K562 (cell line): Measurements from ENCODE around the gene LPCAT1. TPM values are rescaled to one million over a fixed set of nuclear protein-coding genes. Genes with fewer than 3 reads are reported as not detected.

Experiments used
- ATAC-seq: fragments of 200-7000 bp; cut with Tn5 transposase; 3 replicates; pipeline ENCODE4 v1.9.1; 2020; ENCODE audit warnings: moderate library complexity
- BruUV-seq: library from RNA; stranded (reverse); fragments of 400-500 nt; replicated peaks from 2 replicates; lab custom pipeline; 2021; lab: Mats Ljungman, UMichigan
- CTCF ChIA-PET: fragments of 300-600 bp; formaldehyde crosslinking; extraction: SDS; loops from one replicate; lab custom pipeline; 2021; ENCODE audit warnings: low intra/inter-chr PET ratio; lab: Yijun Ruan, JAX
- POLR2A ChIA-PET: fragments of 300-600, 350-650 bp; sonication (Branson Sonifier 250); formaldehyde crosslinking; extraction: SDS; loops from one replicate; lab custom pipeline; 2021; ENCODE audit warnings: antibody characterized with exemption, inconsistent platforms; lab: Yijun Ruan, JAX
- DNase-seq, 4 experiments: peaks; one replicate each; pipeline versions ENCODE4 v3.0.0 to v3.0.0-alpha.2; 2011 to 2018; ENCODE audit warnings: low spot score in 3 of 4, mixed read lengths in 3 of 4; ENCODE audit errors: extremely low read depth in 1 of 4
- FAIRE-seq: peaks from 2 replicates; lab custom pipeline; 2011; peaks lifted over from hg19 to GRCh38; lab: Jason Lieb, UNC
- H2AFZ ChIP-seq: 2 replicates; pipeline ENCODE4 v1.6.0; 2011; ENCODE audit warnings: low read depth, low read length, control low read depth, inconsistent platforms
- H3K27ac ChIP-seq: fragments of 200-600 bp; 3 replicates; pipeline ENCODE4 v1.8.0; 2011; ENCODE audit warnings: low read depth, mild to moderate bottlenecking, control low read depth, inconsistent platforms, low read length, moderate library complexity, mixed read lengths; ENCODE audit errors: extremely low read depth
- H3K27me3 ChIP-seq, 2 experiments: fragments of 300-600 bp in 1 of 2; 2 replicates in 1 of 2; 3 replicates in 1 of 2; pipeline versions ENCODE4 v1.6.0 to v1.8.0; 2011; ENCODE audit warnings: inconsistent platforms in 2 of 2, low read length in 2 of 2, mild to moderate bottlenecking in 1 of 2, mixed read lengths in 1 of 2, moderate library complexity in 1 of 2; ENCODE audit not compliant: control insufficient read depth in 2 of 2, insufficient read depth in 2 of 2
- H3K36me3 ChIP-seq: fragments of 300-600 bp; 3 replicates; pipeline ENCODE4 v1.8.0; 2011; ENCODE audit warnings: mild to moderate bottlenecking, low read length, inconsistent platforms; ENCODE audit not compliant: control insufficient read depth, insufficient read depth
- H3K4me1 ChIP-seq, 2 experiments: fragments of 200-600 bp in 1 of 2; replicated peaks in 1 of 2; 2 replicates in 1 of 2; 3 replicates in 1 of 2; pipeline versions ENCODE4 v1.5.1 to v1.8.0; 2011; ENCODE audit warnings: inconsistent platforms in 2 of 2, low read length in 2 of 2, mild to moderate bottlenecking in 1 of 2, mixed read lengths in 1 of 2, moderate library complexity in 1 of 2; ENCODE audit not compliant: control insufficient read depth in 2 of 2, insufficient read depth in 2 of 2
- H3K4me2 ChIP-seq: 2 replicates; pipeline ENCODE4 v1.6.1; 2011; ENCODE audit warnings: low read length, control low read depth, inconsistent platforms, mixed read lengths; ENCODE audit not compliant: insufficient read depth
- H3K4me3 ChIP-seq: fragments of 200-600 bp; sonication (generic), shearing (Covaris generic); 2 replicates; pipeline ENCODE4 v1.5.1; 2016; ENCODE audit warnings: control low read depth, inconsistent platforms
- H3K79me2 ChIP-seq: fragments of 200-600 bp; 3 replicates; pipeline ENCODE4 v1.8.0; 2011; ENCODE audit warnings: low read length, inconsistent platforms; ENCODE audit not compliant: control insufficient read depth, insufficient read depth
- H3K9ac ChIP-seq, 2 experiments: 2 replicates each; pipeline versions ENCODE4 v1.6.0 to v1.6.1; 2011; ENCODE audit warnings: low read depth in 2 of 2, low read length in 2 of 2, control low read depth in 1 of 2, inconsistent platforms in 1 of 2, mild to moderate bottlenecking in 1 of 2, mixed read lengths in 1 of 2; ENCODE audit not compliant: insufficient read depth in 1 of 2
- H3K9me1 ChIP-seq: one replicate; pipeline ENCODE4 v1.6.0; 2011; ENCODE audit warnings: inconsistent platforms, mild to moderate bottlenecking, low read length, moderate library complexity; ENCODE audit not compliant: control insufficient read depth, insufficient read depth
- H3K9me3 ChIP-seq: replicated peaks from 2 replicates; pipeline ENCODE4 v1.5.1; 2011; ENCODE audit warnings: low read depth, low read length, inconsistent platforms; ENCODE audit not compliant: control insufficient read depth, insufficient read depth
- H4K20me1 ChIP-seq: replicated peaks from 2 replicates; pipeline ENCODE4 v1.6.1; 2011; ENCODE audit warnings: low read length, inconsistent platforms, mixed read lengths; ENCODE audit not compliant: control insufficient read depth, insufficient read depth
- POLR2G ChIP-seq: fragments of 200-400 bp; formaldehyde crosslinking; IDR thresholded peaks from 2 replicates; pipeline ENCODE4 v1.6.1; 2017; ENCODE audit warnings: low read depth, mild to moderate bottlenecking, antibody characterized with exemption, low read length, moderate library complexity
- TBL1XR1 ChIP-seq, 2 experiments: IDR thresholded peaks; 2 replicates each; pipeline ENCODE4 v1.6.1; 2012; ENCODE audit warnings: improper control_type of control experiment in 2 of 2, low read length in 2 of 2, mild to moderate bottlenecking in 1 of 2
- WGBS: fragments of 100-300 bp; shearing (Covaris generic); methylation state at CpG from one replicate; pipeline ENCODE4 v1.1.6; 2016; ENCODE audit warnings: low coverage, mixed read lengths; ENCODE audit not compliant: insufficient coverage; ENCODE audit errors: missing lambda C conversion rate; 5-methylcytosine and 5-hydroxymethylcytosine counted together
- in situ Hi-C: fragments of 300-500 bp; cut with MboI; formaldehyde crosslinking; loops from 4 replicates; pipeline ENCODE4 v1.15.0; 2018; ENCODE audit warnings: inconsistent platforms, mixed read lengths
- intact Hi-C: fragments of 100-400 bp; cut with micrococcal nuclease; formaldehyde crosslinking; loops from 2 replicates; pipeline ENCODE4 v1.14.2; 2022
- polyA plus RNA-seq, 8 experiments: library from polyadenylated mRNA; depleted of rRNA in 4 of 8; stranded (reverse) in 5 of 8; unstranded in 3 of 8; fragments of >200 nt; fragmentation: Nextera tagmentation in 2 of 8; fragmentation: Illumina TruSeq in 1 of 8; extraction: Ambion mirVana in 2 of 8; extraction: Trizol in 1 of 8; gene quantifications; 2 replicates each; pipeline versions ENCODE4 v1.2.1 to v1.2.3, GENCODE V29; 2011 to 2014; ENCODE audit warnings: inconsistent platforms in 1 of 8, missing spikeins in 1 of 8
- total RNA-seq, 7 experiments: library from RNA; depleted of rRNA in 6 of 7; stranded (reverse); fragments of >200 nt in 6 of 7; fragmentation: Illumina TruSeq in 2 of 7; extraction: Trizol in 2 of 7; gene quantifications; 2 replicates each; pipeline versions ENCODE4 v1.2.1 to v1.2.3, GENCODE V29; 2011 to 2021; ENCODE audit warnings: low replicate concordance in 1 of 7

Gene LPCAT1
- total and polyA plus RNA-seq, 9 of the 15 experiments (the other 6 are each of a cell fraction or from before 2014, with no cell fraction given): 0.14 to 18.4 (median 13.9) TPM

GRCh38 chr5:1514027-1514818 lies 9.5 kb downstream of the LPCAT1 start:
- Histone ChIP-seq H3K4me2 (no peak overlapping the region), H3K4me3 (no peak overlapping the region), H3K79me2 (no peaks in the 10 kb centered on the region), H3K36me3 (peaks cover 3% of the 10 kb centered on the region; the same call in 2 of the 3 replicates), H3K9me3 (no peaks in the 10 kb centered on the region), H3K9ac (no peak overlapping the region; a peak in 1 of 4 replicates), H3K4me1 (peaks cover 0 to 53% of the 10 kb centered on the region in 2 experiments; a peak in 4 of 5 replicates), H3K27ac (no peak overlapping the region), H2AFZ (no peak overlapping the region), H3K9me1 (peaks cover 6% of the 10 kb centered on the region), H4K20me1 (peaks cover 36% of the 10 kb centered on the region), H3K27me3 (no peaks in the 10 kb centered on the region)
- intact Hi-C loops (no loop called here), in situ Hi-C loops (no loop called here)
- no peak for DNase-seq
- no TSS peak for BruUV-seq
- ChIA-PET POLR2A (interaction anchor here (0.5 to 0.6 kb wide), 2 partner anchors 16 to 232 kb away, joined by 3 read pairs; no protein-coding TSS in a partner anchor), CTCF (no interaction called here)
- 70% methylated on average over 28 of the region's 30 CpGs for WGBS
- ATAC-seq: no peak
- FAIRE-seq: no peak
- no peak for TF ChIP-seq TBL1XR1 (IDR thresholded peaks at IDR 0.05; ENCODE audit: low read length in 2 of 2)
- TF ChIP-seq POLR2G: 0 out of 2 replicates have a peak, but pooled peaks have one; percentile 3
